ENCODE data around the gene AK4. TPM values are rescaled to one million over a fixed set of nuclear protein-coding genes. Genes with fewer than 3 reads are reported as not detected.
A peak's percentile ranks its signal among the peaks of the same experiment; 100 is the strongest.
"Not testable (repeated sequence)": the region's sequence is repeated elsewhere in the genome, so short reads cannot be mapped to it uniquely, and the experiment has no call there.

Gene AK4
- total RNA-seq, 1 experiment from 2014 or later: 0.21 TPM

GRCh38 chr1:65143112-65143658 is 4.8 kb upstream of the AK4 start:
- H3K4me3 ChIP-seq; H3K4me1 ChIP-seq (replicated peaks); DNase-seq (ENCODE audit: low read depth in 1 of 2, low spot score in 2 of 2); H3K36me3 ChIP-seq; H3K27ac ChIP-seq; H3K9me3 ChIP-seq (replicated peaks): not testable (repeated sequence)
- peaks cover 26% of the 10 kb centered on the region for H3K27me3 ChIP-seq (replicated peaks)

- Histone ChIP-seq H3K4me3 (peak overlapping the region; percentile 9), H3K9me3 (replicated peaks) (no peaks in the 10 kb centered on the region), H3K27me3 (replicated peaks) (peaks cover 49% of the 10 kb centered on the region), H3K4me1 (replicated peaks) (peaks cover 9% of the 10 kb centered on the region), H3K36me3 (no peaks in the 10 kb centered on the region), H3K27ac (no peak overlapping the region)
- DNase-seq (ENCODE audit: low read depth in 1 of 2, low spot score in 2 of 2): no peak
Measured at GRCh38 chr1:65146908-65147423, 1.0 kb upstream of the AK4 start.

- H3K27ac ChIP-seq: no peak overlapping the region
- DNase-seq (ENCODE audit: low read depth in 1 of 2, low spot score in 2 of 2): no peak
- peak overlapping the region; percentile 9 for H3K4me3 ChIP-seq
- H3K9me3 ChIP-seq (replicated peaks): no peaks in the 10 kb centered on the region
- peaks cover 49% of the 10 kb centered on the region for H3K27me3 ChIP-seq (replicated peaks)
- no peaks in the 10 kb centered on the region for H3K36me3 ChIP-seq
- H3K4me1 ChIP-seq (replicated peaks): peaks cover 9% of the 10 kb centered on the region
Measured at GRCh38 chr1:65147424-65148177, 402 bp upstream of the AK4 start.

- no peak overlapping the region for H3K27ac ChIP-seq
- peaks cover 9% of the 10 kb centered on the region for H3K4me1 ChIP-seq (replicated peaks)
- no peaks in the 10 kb centered on the region for H3K9me3 ChIP-seq (replicated peaks)
- DNase-seq (ENCODE audit: low read depth in 1 of 2, low spot score in 2 of 2): no peak
- peaks cover 49% of the 10 kb centered on the region for H3K27me3 ChIP-seq (replicated peaks)
- H3K4me3 ChIP-seq: no peak overlapping the region
- H3K36me3 ChIP-seq: no peaks in the 10 kb centered on the region
Measured at GRCh38 chr1:65148548-65149350, 746 bp downstream of the AK4 start.

- Histone ChIP-seq H3K27ac (no peak overlapping the region), H3K4me1 (replicated peaks) (peaks cover 9% of the 10 kb centered on the region), H3K36me3 (no peaks in the 10 kb centered on the region), H3K27me3 (replicated peaks) (peaks cover 49% of the 10 kb centered on the region), H3K4me3 (no peak overlapping the region), H3K9me3 (replicated peaks) (no peaks in the 10 kb centered on the region)
- DNase-seq (ENCODE audit: low read depth in 1 of 2, low spot score in 2 of 2): no peak
Measured at GRCh38 chr1:65149351-65150107, 1.5 kb downstream of the AK4 start.

- Histone ChIP-seq H3K27me3 (replicated peaks) (peaks cover 49% of the 10 kb centered on the region), H3K9me3 (replicated peaks) (no peaks in the 10 kb centered on the region), H3K4me3 (no peak overlapping the region), H3K4me1 (replicated peaks) (peaks cover 9% of the 10 kb centered on the region), H3K27ac (no peak overlapping the region), H3K36me3 (no peaks in the 10 kb centered on the region)
- DNase-seq (ENCODE audit: low read depth in 1 of 2, low spot score in 2 of 2): no peak
Measured at GRCh38 chr1:65150108-65150463, 2.1 kb downstream of the AK4 start.

GRCh38 chr1:65150583-65151263 is 2.7 kb downstream of the AK4 start:
- no peaks in the 10 kb centered on the region for H3K9me3 ChIP-seq (replicated peaks)
- no peak for DNase-seq (ENCODE audit: low read depth in 1 of 2, low spot score in 2 of 2)
- H3K27me3 ChIP-seq (replicated peaks): peaks cover 47% of the 10 kb centered on the region

GRCh38 chr1:65151641-65152040 is 3.6 kb downstream of the AK4 start:
- Histone ChIP-seq H3K27ac (no peak overlapping the region), H3K4me1 (replicated peaks) (peaks cover 9% of the 10 kb centered on the region), H3K4me3 (no peak overlapping the region), H3K27me3 (replicated peaks) (peaks cover 38% of the 10 kb centered on the region), H3K9me3 (replicated peaks) (no peaks in the 10 kb centered on the region), H3K36me3 (no peaks in the 10 kb centered on the region)
- DNase-seq (ENCODE audit: low read depth in 1 of 2, low spot score in 2 of 2): no peak

More at GRCh38 chr1:65150583-65151263, 2.7 kb downstream of the AK4 start:
- Histone ChIP-seq H3K4me1 (replicated peaks) (peaks cover 9% of the 10 kb centered on the region), H3K4me3 (no peak overlapping the region), H3K27ac (no peak overlapping the region), H3K36me3 (no peaks in the 10 kb centered on the region)

GRCh38 chr1:65153635-65154034 is 5.6 kb downstream of the AK4 start:
- Histone ChIP-seq H3K9me3 (replicated peaks) (no peaks in the 10 kb centered on the region), H3K36me3 (no peaks in the 10 kb centered on the region), H3K27ac (no peak overlapping the region), H3K4me3 (no peak overlapping the region), H3K4me1 (replicated peaks) (no peaks in the 10 kb centered on the region), H3K27me3 (replicated peaks) (peaks cover 19% of the 10 kb centered on the region)
- no peak for DNase-seq (ENCODE audit: low read depth in 1 of 2, low spot score in 2 of 2)

- no peaks in the 10 kb centered on the region; the same call in 1 of the 2 replicates for H3K27me3 ChIP-seq (replicated peaks)
- no peaks in the 10 kb centered on the region for H3K9me3 ChIP-seq (replicated peaks)
- H3K4me1 ChIP-seq (replicated peaks): no peaks in the 10 kb centered on the region
- no peak for DNase-seq (ENCODE audit: low read depth in 1 of 2, low spot score in 2 of 2)
- no peak overlapping the region for H3K27ac ChIP-seq
- no peak overlapping the region for H3K4me3 ChIP-seq
- H3K36me3 ChIP-seq: no peaks in the 10 kb centered on the region
Measured at GRCh38 chr1:65156910-65157545, 9.0 kb downstream of the AK4 start.

GRCh38 chr1:65157546-65157941 is 9.5 kb downstream of the AK4 start:
- Histone ChIP-seq H3K27ac (no peak overlapping the region), H3K4me1 (replicated peaks) (no peaks in the 10 kb centered on the region), H3K27me3 (replicated peaks) (no peaks in the 10 kb centered on the region), H3K9me3 (replicated peaks) (no peaks in the 10 kb centered on the region), H3K36me3 (no peaks in the 10 kb centered on the region), H3K4me3 (no peak overlapping the region)
- no peak for DNase-seq (ENCODE audit: low read depth in 1 of 2, low spot score in 2 of 2)

- not testable (repeated sequence) for H3K4me3 ChIP-seq; DNase-seq (ENCODE audit: low read depth in 1 of 2, low spot score in 2 of 2); H3K4me1 ChIP-seq (replicated peaks); H3K27ac ChIP-seq; H3K36me3 ChIP-seq; H3K9me3 ChIP-seq (replicated peaks); H3K27me3 ChIP-seq (replicated peaks)
Measured at GRCh38 chr1:65159291-65159688, 11.3 kb downstream of the AK4 start.

Measured in SJSA1 (cell line).